Prostate gland (tissue), 2 donors: ENCODE results near the gene CYP11A1. TPM values are rescaled to one million over a fixed set of nuclear protein-coding genes. Genes with fewer than 3 reads are reported as not detected.

Experiments used
- DNase-seq: peaks from one replicate; pipeline ENCODE4 v3.0.0-alpha.2; 2019; ENCODE audit warnings: low spot score
- H3K27ac ChIP-seq, 2 donors: fragments of 200-600 bp; sonication (generic); 2 replicates each; pipeline ENCODE4 v1.5.1; 2017 to 2019
- H3K27me3 ChIP-seq: fragments of 200-600 bp; sonication (generic); replicated peaks from 2 replicates; pipeline ENCODE4 v1.5.1; 2019; ENCODE audit not compliant: insufficient read depth
- H3K36me3 ChIP-seq, 2 donors: fragments of 200-600 bp; sonication (generic); 1 replicate in 1 of 2; 2 replicates in 1 of 2; pipeline versions ENCODE4 v1.5.1 to v1.8.1; 2017 to 2019
- H3K4me1 ChIP-seq: fragments of 200-600 bp; sonication (generic); replicated peaks from 2 replicates; pipeline ENCODE4 v1.5.1; 2019
- H3K4me3 ChIP-seq, 2 donors: fragments of 200-600 bp; sonication (generic); 2 replicates each; pipeline ENCODE4 v1.5.1; 2017 to 2019
- H3K9me3 ChIP-seq: fragments of 200-600 bp; sonication (generic); 2 replicates; pipeline ENCODE4 v1.5.1; 2017
- CTCF ChIP-seq, 4 experiments: fragments of 200-600 bp in 2 of 4; fragments of 450-650 bp in 2 of 4; sonication (generic) in 2 of 4; IDR thresholded peaks; 1 replicate in 3 of 4; 2 replicates in 1 of 4; pipeline ENCODE4 v1.5.1; 2016 to 2019; ENCODE audit warnings: antibody characterized with exemption in 4 of 4, mild to moderate bottlenecking in 2 of 4, moderate library complexity in 2 of 4
- POLR2A ChIP-seq: fragments of 450-650 bp; IDR thresholded peaks from one replicate; pipeline ENCODE4 v1.6.1; 2016; ENCODE audit warnings: antibody characterized with exemption, mild to moderate bottlenecking
- POLR2AphosphoS5 ChIP-seq: sonication (generic); formaldehyde crosslinking; IDR thresholded peaks from one replicate; pipeline ENCODE4 v1.6.1; 2017; ENCODE audit warnings: antibody characterized with exemption
- WGBS: methylation state at CpG from one replicate; pipeline ENCODE4 v1.1.5; 2018; 5-methylcytosine and 5-hydroxymethylcytosine counted together
- intact Hi-C: fragments of 100-400 bp; cut with DNase I; formaldehyde crosslinking; loops from one replicate; pipeline ENCODE4 v1.14.2; 2022
- total RNA-seq, 2 donors: library from RNA; depleted of rRNA; stranded (reverse); fragments of >200 nt; gene quantifications; one replicate each; pipeline ENCODE4 v1.1.0, GENCODE V29; 2016

CYP11A1 gene
- total RNA-seq, 2 donors from 2014 or later: 0.87 to 45.9 TPM

GRCh38 chr15:74332011-74332410 lies 35.4 kb downstream of the CYP11A1 start:
- no peaks in the 10 kb centered on the region for H3K36me3 ChIP-seq
- 91% methylated on average over 3 of the region's 3 CpGs for WGBS
- H3K9me3 ChIP-seq: no peaks in the 10 kb centered on the region
- H3K27ac ChIP-seq: no peak overlapping the region
- no peaks in the 10 kb centered on the region for H3K27me3 ChIP-seq
- H3K4me1 ChIP-seq: no peaks in the 10 kb centered on the region
- DNase-seq: no peak
- intact Hi-C loops: no loop called here
- H3K4me3 ChIP-seq: no peak overlapping the region
- no peak for TF ChIP-seq POLR2AphosphoS5

GRCh38 chr15:74330861-74331408 lies 36.5 kb downstream of the CYP11A1 start:
- H3K27ac ChIP-seq: no peak overlapping the region
- H3K9me3 ChIP-seq: no peaks in the 10 kb centered on the region
- H3K36me3 ChIP-seq: no peaks in the 10 kb centered on the region
- intact Hi-C loops: no loop called here
- H3K4me1 ChIP-seq: no peaks in the 10 kb centered on the region
- H3K4me3 ChIP-seq: no peak overlapping the region
- TF ChIP-seq POLR2AphosphoS5 (no peak), CTCF (IDR thresholded peaks at IDR 0.05) (no peak), POLR2A (no peak)
- 81% methylated on average over 11 of the region's 11 CpGs for WGBS
- DNase-seq: no peak
- H3K27me3 ChIP-seq: no peaks in the 10 kb centered on the region

GRCh38 chr15:74328331-74329056 lies 39.0 kb downstream of the CYP11A1 start:
- 54% methylated on average over 10 of the region's 10 CpGs for WGBS
- H3K4me3 ChIP-seq: no peak overlapping the region
- H3K36me3 ChIP-seq: no peaks in the 10 kb centered on the region
- no peak for DNase-seq
- no peaks in the 10 kb centered on the region for H3K27me3 ChIP-seq
- H3K27ac ChIP-seq: no peak overlapping the region
- intact Hi-C loops: loop anchor here (10.0 kb wide), 1 partner anchor 354 kb away; no protein-coding TSS in a partner anchor
- no peaks in the 10 kb centered on the region for H3K9me3 ChIP-seq
- no peak for TF ChIP-seq POLR2A
- no peak for TF ChIP-seq CTCF (IDR thresholded peaks at IDR 0.05)
- H3K4me1 ChIP-seq: no peaks in the 10 kb centered on the region

GRCh38 chr15:74327756-74328155 lies 39.7 kb downstream of the CYP11A1 start:
- Histone ChIP-seq H3K4me1 (no peaks in the 10 kb centered on the region), H3K27ac (no peak overlapping the region), H3K27me3 (no peaks in the 10 kb centered on the region), H3K36me3 (no peaks in the 10 kb centered on the region), H3K9me3 (no peaks in the 10 kb centered on the region), H3K4me3 (no peak overlapping the region)
- TF ChIP-seq POLR2AphosphoS5: no peak
- no peak for TF ChIP-seq POLR2A
- no peak for TF ChIP-seq CTCF (IDR thresholded peaks at IDR 0.05)
- intact Hi-C loops: loop anchor here (10.0 kb wide), 1 partner anchor 353 kb away; no protein-coding TSS in a partner anchor
- WGBS: 72% methylated on average over 6 of the region's 6 CpGs
- no peak for DNase-seq

GRCh38 chr15:74326746-74327145 lies 40.7 kb downstream of the CYP11A1 start:
- Histone ChIP-seq H3K27ac (no peak overlapping the region), H3K9me3 (no peaks in the 10 kb centered on the region), H3K4me3 (no peak overlapping the region), H3K4me1 (no peaks in the 10 kb centered on the region), H3K27me3 (no peaks in the 10 kb centered on the region), H3K36me3 (no peaks in the 10 kb centered on the region)
- DNase-seq: no peak
- no peak for TF ChIP-seq POLR2A
- TF ChIP-seq CTCF (IDR thresholded peaks at IDR 0.05): no peak
- TF ChIP-seq POLR2AphosphoS5: no peak
- intact Hi-C loops: loop anchor here (10.0 kb wide), 1 partner anchor 352 kb away; no protein-coding TSS in a partner anchor
- WGBS: 60% methylated on average over 4 of the region's 4 CpGs
